Nephron progenitor cell (in vitro differentiated cells): ENCODE measurements around the gene CD93.

Experiments used
- DNase-seq: peaks from one replicate; pipeline ENCODE4 v3.0.0; 2021
- H3K27ac Mint-ChIP-seq: 2 replicates; pipeline ENCODE4 v1.8.0; 2021; ENCODE audit warnings: mild to moderate bottlenecking, moderate library complexity, mixed read lengths
- H3K27me3 Mint-ChIP-seq: 2 replicates; pipeline ENCODE4 v1.8.0; 2021; ENCODE audit warnings: mild to moderate bottlenecking, low read depth, mixed read lengths; ENCODE audit not compliant: poor library complexity
- H3K36me3 Mint-ChIP-seq: 2 replicates; pipeline ENCODE4 v1.8.0; 2021; ENCODE audit warnings: low read depth, mixed read lengths
- H3K4me1 Mint-ChIP-seq: 2 replicates; pipeline ENCODE4 v1.8.0; 2021; ENCODE audit warnings: mixed read lengths
- H3K4me3 Mint-ChIP-seq: 2 replicates; pipeline ENCODE4 v1.8.0; 2021; ENCODE audit warnings: mild to moderate bottlenecking, moderate library complexity, mixed read lengths
- H3K9me3 Mint-ChIP-seq: 2 replicates; pipeline ENCODE4 v1.8.0; 2021; ENCODE audit warnings: mild to moderate bottlenecking, moderate library complexity, mixed read lengths
- CTCF ChIP-seq: fragments of 200-600 bp; sonication (generic); IDR thresholded peaks from 2 replicates; pipeline ENCODE4 v1.5.0; 2021; ENCODE audit warnings: antibody characterized with exemption

The CD93 gene

GRCh38 chr20:23085436-23086055 is 578 bp downstream of the CD93 start:
- H3K27me3 Mint-ChIP-seq: peaks cover 6% of the 10 kb centered on the region
- H3K4me1 Mint-ChIP-seq: peaks cover 47% of the 10 kb centered on the region
- DNase-seq: no peak
- H3K4me3 Mint-ChIP-seq: no peak overlapping the region
- H3K9me3 Mint-ChIP-seq: no peaks in the 10 kb centered on the region
- TF ChIP-seq CTCF: no peak
- H3K27ac Mint-ChIP-seq: no peak overlapping the region
- H3K36me3 Mint-ChIP-seq: no peaks in the 10 kb centered on the region

- Mint-ChIP-seq H3K4me1 (peaks cover 41% of the 10 kb centered on the region), H3K9me3 (no peaks in the 10 kb centered on the region), H3K27me3 (peaks cover 4% of the 10 kb centered on the region), H3K4me3 (no peak overlapping the region), H3K36me3 (no peaks in the 10 kb centered on the region), H3K27ac (no peak overlapping the region)
- no peak for TF ChIP-seq CTCF
- no peak for DNase-seq
Observed at GRCh38 chr20:23084845-23085365, 1.2 kb downstream of the CD93 start.

GRCh38 chr20:23084282-23084844 is 1.8 kb downstream of the CD93 start:
- no peak for TF ChIP-seq CTCF
- DNase-seq: no peak
- Mint-ChIP-seq H3K4me1 (peaks cover 41% of the 10 kb centered on the region), H3K27me3 (peaks cover 4% of the 10 kb centered on the region), H3K9me3 (no peaks in the 10 kb centered on the region), H3K27ac (no peak overlapping the region), H3K4me3 (no peak overlapping the region), H3K36me3 (no peaks in the 10 kb centered on the region)

GRCh38 chr20:23083553-23084220 is 2.4 kb downstream of the CD93 start:
- Mint-ChIP-seq H3K27ac (no peak overlapping the region), H3K9me3 (no peaks in the 10 kb centered on the region), H3K4me3 (no peak overlapping the region)

GRCh38 chr20:23082846-23083552 is 3.1 kb downstream of the CD93 start:
- H3K4me1 Mint-ChIP-seq: peaks cover 35% of the 10 kb centered on the region
- H3K27me3 Mint-ChIP-seq: peaks cover 7% of the 10 kb centered on the region
- H3K9me3 Mint-ChIP-seq: no peaks in the 10 kb centered on the region
- no peaks in the 10 kb centered on the region for H3K36me3 Mint-ChIP-seq
- H3K27ac Mint-ChIP-seq: no peak overlapping the region
- H3K4me3 Mint-ChIP-seq: no peak overlapping the region
- no peak for DNase-seq
- TF ChIP-seq CTCF: no peak

More at GRCh38 chr20:23083553-23084220, 2.4 kb downstream of the CD93 start:
- DNase-seq: no peak
- Mint-ChIP-seq H3K36me3 (no peaks in the 10 kb centered on the region), H3K4me1 (peaks cover 40% of the 10 kb centered on the region), H3K27me3 (peaks cover 7% of the 10 kb centered on the region)
- TF ChIP-seq CTCF: no peak
